ENCODE data around the gene UMAD1.

UMAD1 gene

DNA sequence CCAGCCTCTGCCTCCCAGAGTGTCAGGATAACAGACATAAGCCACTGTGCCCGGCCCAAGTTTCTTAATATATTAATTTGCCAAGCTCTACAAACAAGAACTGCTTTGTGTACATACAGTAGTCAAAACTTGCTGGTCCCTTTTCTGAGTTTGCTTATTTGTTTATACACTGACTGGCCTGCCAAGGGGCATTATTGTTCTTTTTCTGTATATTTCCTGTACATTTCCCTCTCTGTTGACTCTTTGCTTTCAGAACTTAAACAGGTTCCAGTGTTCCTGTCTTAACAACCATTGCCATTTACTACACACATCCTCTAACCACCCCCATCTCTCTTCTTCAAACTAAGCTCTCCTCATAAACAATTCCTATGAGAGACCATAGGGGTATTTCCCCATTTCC is 139.3 kb downstream of the UMAD1 start:
- Histone ChIP-seq H3K27ac (ENCODE audit: low read length) (no peak overlapping the region), H3K36me3 (ENCODE audit: control insufficient read depth, insufficient read depth, low read length) (no peaks in the 10 kb centered on the region), H3K4me3 (ENCODE audit: low read length) (no peak overlapping the region), H3K4me1 (ENCODE audit: control insufficient read depth, insufficient read depth, low read length) (no peaks in the 10 kb centered on the region), H3K27me3 (ENCODE audit: control insufficient read depth, insufficient read depth, low read length) (no peaks in the 10 kb centered on the region), H3K9me3 (ENCODE audit: control insufficient read depth, insufficient read depth, low read length) (no peaks in the 10 kb centered on the region)
- DNase-seq (ENCODE audit: low read depth, low spot score): no peak
- no CpG with 5 or more reads among the region's 1 CpG for WGBS (ENCODE audit: insufficient coverage, insufficient read length)

DNA sequence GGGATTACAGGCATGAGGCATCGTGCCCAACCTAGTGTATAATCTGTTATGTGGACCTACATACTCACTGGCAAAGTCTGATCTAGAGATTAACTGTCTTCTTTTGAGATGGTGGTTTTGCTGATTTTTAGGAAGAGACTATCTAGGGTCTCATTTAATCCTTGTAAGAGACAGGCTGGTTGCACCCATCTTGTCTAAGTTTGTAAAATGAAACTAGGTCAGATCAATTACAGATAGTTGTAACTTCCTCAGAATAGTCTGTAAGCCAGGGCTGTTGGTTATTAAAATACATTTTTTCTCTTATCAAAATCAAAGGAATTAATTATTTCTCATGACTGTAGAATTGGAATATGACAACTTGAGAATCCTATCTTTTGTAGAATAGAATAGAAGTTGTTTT is 142.4 kb downstream of the UMAD1 start:
- no CpG with 5 or more reads among the region's 1 CpG for WGBS (ENCODE audit: insufficient coverage, insufficient read length)
- no peaks in the 10 kb centered on the region for H3K4me1 ChIP-seq (ENCODE audit: control insufficient read depth, insufficient read depth, low read length)
- no peaks in the 10 kb centered on the region for H3K27me3 ChIP-seq (ENCODE audit: control insufficient read depth, insufficient read depth, low read length)
- no peak for DNase-seq (ENCODE audit: low read depth, low spot score)
- no peak overlapping the region for H3K27ac ChIP-seq (ENCODE audit: low read length)
- H3K9me3 ChIP-seq (ENCODE audit: control insufficient read depth, insufficient read depth, low read length): no peaks in the 10 kb centered on the region
- H3K4me3 ChIP-seq (ENCODE audit: low read length): no peak overlapping the region
- no peaks in the 10 kb centered on the region for H3K36me3 ChIP-seq (ENCODE audit: control insufficient read depth, insufficient read depth, low read length)

DNA sequence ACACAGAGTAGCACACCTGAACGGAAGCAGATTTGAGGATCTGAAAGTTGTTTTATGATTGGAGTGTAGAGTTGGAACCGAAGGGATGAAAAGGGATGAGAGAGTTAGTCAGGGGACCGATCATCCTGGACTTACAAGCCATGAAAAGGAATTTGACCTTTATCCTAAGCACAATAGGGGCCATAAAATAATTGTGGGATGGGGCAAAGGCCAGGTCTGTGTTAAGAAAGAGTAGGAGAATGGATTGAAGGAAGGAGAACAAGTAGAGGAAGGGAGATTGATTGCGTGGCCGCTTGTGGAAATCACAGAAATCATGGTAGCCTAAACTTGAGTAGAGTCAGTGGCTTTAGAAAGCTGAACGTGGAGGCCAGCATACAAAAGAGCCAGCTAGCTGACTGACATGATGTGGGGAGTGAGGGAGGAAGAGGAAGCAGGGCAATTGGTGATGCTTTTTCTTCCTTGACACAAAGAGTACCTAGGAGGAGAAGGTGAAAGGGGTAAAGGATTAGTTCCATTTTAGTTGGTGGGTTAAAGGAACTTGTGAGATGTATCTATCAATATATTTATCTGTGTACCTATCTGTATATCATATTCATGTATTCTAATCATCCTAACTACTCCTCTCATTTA is 144.9 kb downstream of the UMAD1 start:
- WGBS (ENCODE audit: insufficient coverage, insufficient read length): 100% methylated on average over 1 of the region's 6 CpGs
- no peak overlapping the region for H3K4me3 ChIP-seq (ENCODE audit: low read length)
- no peak overlapping the region for H3K27ac ChIP-seq (ENCODE audit: low read length)
- no peak for DNase-seq (ENCODE audit: low read depth, low spot score)
- H3K36me3 ChIP-seq (ENCODE audit: control insufficient read depth, insufficient read depth, low read length): no peaks in the 10 kb centered on the region
- H3K9me3 ChIP-seq (ENCODE audit: control insufficient read depth, insufficient read depth, low read length): no peaks in the 10 kb centered on the region
- H3K4me1 ChIP-seq (ENCODE audit: control insufficient read depth, insufficient read depth, low read length): no peaks in the 10 kb centered on the region
- no peaks in the 10 kb centered on the region for H3K27me3 ChIP-seq (ENCODE audit: control insufficient read depth, insufficient read depth, low read length)

DNA sequence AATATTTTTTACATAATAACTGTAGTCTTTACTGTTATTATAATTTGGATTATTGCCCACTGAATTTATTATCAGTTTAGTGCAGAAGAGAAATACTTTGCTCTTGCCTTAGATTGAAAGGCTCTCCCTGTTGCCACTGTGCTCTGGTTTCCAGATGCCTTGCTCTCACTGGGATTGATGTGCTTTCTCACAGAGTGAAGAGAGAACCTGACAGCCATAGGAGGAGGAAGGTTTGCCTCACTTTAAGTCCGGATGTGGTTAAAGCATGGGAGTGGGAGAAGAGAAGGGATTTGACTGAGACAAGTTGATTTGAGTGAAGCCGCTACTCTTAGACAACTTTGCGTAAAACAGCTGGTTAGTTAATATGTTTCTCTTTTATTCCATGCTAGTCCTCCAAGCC is 146.0 kb downstream of the UMAD1 start:
- no CpG with 5 or more reads among the region's 3 CpGs for WGBS (ENCODE audit: insufficient coverage, insufficient read length)
- H3K4me3 ChIP-seq (ENCODE audit: low read length): no peak overlapping the region
- no peak for DNase-seq (ENCODE audit: low read depth, low spot score)
- no peaks in the 10 kb centered on the region for H3K9me3 ChIP-seq (ENCODE audit: control insufficient read depth, insufficient read depth, low read length)
- H3K4me1 ChIP-seq (ENCODE audit: control insufficient read depth, insufficient read depth, low read length): no peaks in the 10 kb centered on the region
- no peak overlapping the region for H3K27ac ChIP-seq (ENCODE audit: low read length)
- no peaks in the 10 kb centered on the region for H3K36me3 ChIP-seq (ENCODE audit: control insufficient read depth, insufficient read depth, low read length)
- H3K27me3 ChIP-seq (ENCODE audit: control insufficient read depth, insufficient read depth, low read length): no peaks in the 10 kb centered on the region

DNA sequence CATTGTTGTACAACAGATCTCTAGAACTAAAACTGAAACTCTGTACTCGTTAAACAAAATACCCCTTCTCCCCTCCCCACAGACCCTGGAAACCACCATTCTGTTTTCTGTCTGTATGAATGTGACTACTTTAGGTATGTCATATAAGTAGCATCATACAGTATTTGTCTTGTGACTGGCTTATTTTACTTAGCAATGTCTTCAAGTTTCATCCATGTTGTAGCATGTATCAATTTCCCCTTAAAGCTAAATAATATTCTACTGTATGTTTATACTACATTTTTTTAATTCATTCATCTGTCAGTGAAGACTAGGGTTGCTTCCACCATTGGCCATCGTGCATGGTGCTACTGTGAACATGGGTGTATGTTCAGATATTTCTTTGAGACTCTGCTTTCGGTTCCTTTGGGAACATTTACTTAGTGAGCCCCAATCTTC is 149.0 kb downstream of the UMAD1 start:
- no CpG with 5 or more reads among the region's 3 CpGs for WGBS (ENCODE audit: insufficient coverage, insufficient read length)
- H3K4me3 ChIP-seq (ENCODE audit: low read length): no peak overlapping the region
- H3K4me1 ChIP-seq (ENCODE audit: control insufficient read depth, insufficient read depth, low read length): peaks cover 6% of the 10 kb centered on the region; the same call in 1 of the 2 replicates
- H3K36me3 ChIP-seq (ENCODE audit: control insufficient read depth, insufficient read depth, low read length): no peaks in the 10 kb centered on the region
- H3K27ac ChIP-seq (ENCODE audit: low read length): no peak overlapping the region
- H3K27me3 ChIP-seq (ENCODE audit: control insufficient read depth, insufficient read depth, low read length): no peaks in the 10 kb centered on the region
- H3K9me3 ChIP-seq (ENCODE audit: control insufficient read depth, insufficient read depth, low read length): no peaks in the 10 kb centered on the region
- DNase-seq (ENCODE audit: low read depth, low spot score): no peak

DNA sequence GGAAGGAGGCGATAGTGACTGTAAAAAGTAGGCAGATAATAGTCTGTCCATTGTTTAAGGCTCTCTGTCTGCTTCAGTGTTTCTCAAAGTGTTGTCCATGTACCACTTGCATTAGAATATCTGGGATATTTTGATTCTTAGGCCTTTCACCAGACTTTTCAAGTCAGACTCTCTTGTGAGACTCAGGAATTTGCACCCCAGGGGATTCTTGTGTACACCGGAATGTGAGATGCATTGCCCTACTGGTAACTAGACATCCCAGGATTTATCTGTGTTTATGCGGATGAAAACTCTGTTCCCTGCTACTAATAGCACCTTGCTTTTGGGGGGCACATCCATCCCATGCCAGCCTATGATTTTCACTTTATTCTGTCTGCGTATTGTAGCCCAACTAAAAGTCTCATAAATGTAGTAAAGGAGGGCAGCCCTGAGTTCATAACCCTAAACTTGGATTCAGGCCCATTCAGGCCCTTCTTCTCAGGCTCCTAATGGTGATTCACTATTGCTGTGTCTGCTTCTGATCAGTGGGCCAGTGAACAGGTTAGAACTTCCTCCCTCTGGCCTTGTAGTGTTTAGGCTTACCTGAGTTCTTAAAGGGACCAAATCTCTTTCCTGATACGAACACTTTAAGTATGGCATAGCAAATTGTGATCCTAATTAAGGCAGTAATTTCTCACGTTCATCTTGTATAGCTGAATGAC is 149.6 kb downstream of the UMAD1 start:
- no peak overlapping the region for H3K27ac ChIP-seq (ENCODE audit: low read length)
- WGBS (ENCODE audit: insufficient coverage, insufficient read length): 100% methylated on average over 1 of the region's 6 CpGs
- H3K36me3 ChIP-seq (ENCODE audit: control insufficient read depth, insufficient read depth, low read length): no peaks in the 10 kb centered on the region
- peaks cover 6% of the 10 kb centered on the region; the same call in 1 of the 2 replicates for H3K4me1 ChIP-seq (ENCODE audit: control insufficient read depth, insufficient read depth, low read length)
- H3K27me3 ChIP-seq (ENCODE audit: control insufficient read depth, insufficient read depth, low read length): no peaks in the 10 kb centered on the region
- no peak overlapping the region for H3K4me3 ChIP-seq (ENCODE audit: low read length)
- no peaks in the 10 kb centered on the region for H3K9me3 ChIP-seq (ENCODE audit: control insufficient read depth, insufficient read depth, low read length)
- DNase-seq (ENCODE audit: low read depth, low spot score): no peak

DNA sequence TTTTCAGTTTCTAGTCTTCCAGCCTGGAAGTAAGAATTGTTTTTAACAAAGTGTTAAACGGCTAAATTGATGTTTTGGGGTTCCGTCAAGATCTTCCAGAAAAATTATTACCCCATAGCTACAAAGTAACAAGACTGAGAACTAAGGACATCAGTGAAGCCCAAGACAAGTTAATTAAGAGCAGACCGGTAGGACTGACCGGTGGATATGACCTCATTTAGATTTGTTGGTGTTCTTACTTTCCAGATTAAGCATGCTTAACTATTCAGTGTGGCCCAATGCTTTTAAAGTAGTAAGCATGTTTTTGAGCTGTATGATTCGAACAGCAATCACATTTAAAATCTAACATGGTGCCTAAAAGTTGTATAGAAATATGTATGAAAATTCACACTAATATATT is 151.0 kb downstream of the UMAD1 start:
- Histone ChIP-seq H3K4me1 (ENCODE audit: control insufficient read depth, insufficient read depth, low read length) (peaks cover 6% of the 10 kb centered on the region; the same call in 1 of the 2 replicates), H3K27me3 (ENCODE audit: control insufficient read depth, insufficient read depth, low read length) (no peaks in the 10 kb centered on the region), H3K27ac (ENCODE audit: low read length) (no peak overlapping the region), H3K36me3 (ENCODE audit: control insufficient read depth, insufficient read depth, low read length) (no peaks in the 10 kb centered on the region), H3K4me3 (ENCODE audit: low read length) (no peak overlapping the region), H3K9me3 (ENCODE audit: control insufficient read depth, insufficient read depth, low read length) (no peaks in the 10 kb centered on the region)
- no CpG with 5 or more reads among the region's 5 CpGs for WGBS (ENCODE audit: insufficient coverage, insufficient read length)
- no peak for DNase-seq (ENCODE audit: low read depth, low spot score)

DNA sequence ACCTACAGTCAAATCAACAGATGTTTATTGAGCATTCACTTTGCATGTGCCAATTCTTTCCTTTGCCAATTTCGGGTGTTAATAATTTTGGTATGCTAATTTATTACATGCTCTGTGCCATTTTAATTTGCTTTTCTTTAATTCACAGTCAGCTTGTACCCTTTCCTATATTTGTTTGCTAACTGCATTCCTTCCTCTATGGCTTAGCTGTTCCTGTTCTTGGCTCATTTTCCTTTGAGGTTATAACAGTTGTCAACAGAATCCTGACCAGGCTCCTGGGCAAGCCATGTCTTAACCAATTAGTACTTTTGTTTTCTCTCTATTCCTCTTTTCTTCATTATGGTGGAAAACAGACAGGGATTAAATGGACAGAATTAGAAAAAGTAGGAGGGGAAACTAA is 151.5 kb downstream of the UMAD1 start:
- WGBS (ENCODE audit: insufficient coverage, insufficient read length): no CpG with 5 or more reads among the region's 1 CpG
- H3K4me1 ChIP-seq (ENCODE audit: control insufficient read depth, insufficient read depth, low read length): peaks cover 6% of the 10 kb centered on the region; the same call in 1 of the 2 replicates
- H3K36me3 ChIP-seq (ENCODE audit: control insufficient read depth, insufficient read depth, low read length): no peaks in the 10 kb centered on the region
- DNase-seq (ENCODE audit: low read depth, low spot score): no peak
- H3K9me3 ChIP-seq (ENCODE audit: control insufficient read depth, insufficient read depth, low read length): no peaks in the 10 kb centered on the region
- H3K27ac ChIP-seq (ENCODE audit: low read length): no peak overlapping the region
- H3K27me3 ChIP-seq (ENCODE audit: control insufficient read depth, insufficient read depth, low read length): no peaks in the 10 kb centered on the region
- H3K4me3 ChIP-seq (ENCODE audit: low read length): no peak overlapping the region

DNA sequence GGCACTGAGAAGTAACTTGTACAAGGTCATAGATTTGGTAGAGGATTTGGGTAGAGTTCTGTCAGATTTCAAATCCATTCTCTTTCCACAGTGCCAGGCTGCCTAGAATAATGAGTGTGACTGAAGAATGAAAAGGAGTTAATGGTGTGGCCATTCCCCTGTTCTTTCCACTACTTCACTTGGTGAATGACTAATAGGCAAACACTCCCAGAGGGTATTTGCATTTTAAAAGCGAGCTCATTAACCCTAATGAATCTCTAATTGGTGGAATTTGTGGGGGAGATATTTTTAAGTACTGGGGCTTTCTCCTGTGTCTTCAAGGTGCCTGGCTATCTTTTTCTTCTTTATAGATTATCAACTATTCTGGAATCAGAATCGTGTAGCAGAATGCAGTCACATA is 152.7 kb downstream of the UMAD1 start:
- DNase-seq (ENCODE audit: low read depth, low spot score): peak; percentile 39
- Histone ChIP-seq H3K9me3 (ENCODE audit: control insufficient read depth, insufficient read depth, low read length) (no peaks in the 10 kb centered on the region), H3K36me3 (ENCODE audit: control insufficient read depth, insufficient read depth, low read length) (no peaks in the 10 kb centered on the region), H3K4me1 (ENCODE audit: control insufficient read depth, insufficient read depth, low read length) (peaks cover 6% of the 10 kb centered on the region; the same call in 1 of the 2 replicates), H3K27me3 (ENCODE audit: control insufficient read depth, insufficient read depth, low read length) (no peaks in the 10 kb centered on the region), H3K27ac (ENCODE audit: low read length) (no peak overlapping the region), H3K4me3 (ENCODE audit: low read length) (no peak overlapping the region)
- WGBS (ENCODE audit: insufficient coverage, insufficient read length): no CpG with 5 or more reads among the region's 2 CpGs

DNA sequence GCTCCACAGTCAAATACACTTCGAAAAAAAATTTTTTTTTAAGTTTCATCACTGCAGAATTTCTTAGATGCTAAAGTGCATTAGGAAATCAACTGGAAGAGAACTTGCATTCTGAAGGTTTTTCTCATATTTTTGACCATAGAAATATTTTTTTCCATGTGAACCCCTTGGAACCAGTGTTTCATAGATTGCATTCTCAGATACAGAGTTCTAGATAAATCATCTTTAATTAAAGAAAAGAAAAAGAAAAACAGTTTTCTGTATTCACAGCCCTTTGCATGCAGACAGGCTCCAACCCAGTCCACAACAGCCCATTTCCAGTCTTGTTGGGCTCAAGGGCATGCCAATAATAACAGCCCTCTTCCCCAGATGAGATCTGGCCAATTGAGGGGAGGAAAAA is 153.4 kb downstream of the UMAD1 start:
- WGBS (ENCODE audit: insufficient coverage, insufficient read length): no CpG with 5 or more reads among the region's 1 CpG
- Histone ChIP-seq H3K4me1 (ENCODE audit: control insufficient read depth, insufficient read depth, low read length) (peaks cover 6% of the 10 kb centered on the region; the same call in 1 of the 2 replicates), H3K27me3 (ENCODE audit: control insufficient read depth, insufficient read depth, low read length) (no peaks in the 10 kb centered on the region), H3K4me3 (ENCODE audit: low read length) (no peak overlapping the region), H3K9me3 (ENCODE audit: control insufficient read depth, insufficient read depth, low read length) (no peaks in the 10 kb centered on the region), H3K36me3 (ENCODE audit: control insufficient read depth, insufficient read depth, low read length) (no peaks in the 10 kb centered on the region), H3K27ac (ENCODE audit: low read length) (no peak overlapping the region)
- no peak for DNase-seq (ENCODE audit: low read depth, low spot score)

DNA sequence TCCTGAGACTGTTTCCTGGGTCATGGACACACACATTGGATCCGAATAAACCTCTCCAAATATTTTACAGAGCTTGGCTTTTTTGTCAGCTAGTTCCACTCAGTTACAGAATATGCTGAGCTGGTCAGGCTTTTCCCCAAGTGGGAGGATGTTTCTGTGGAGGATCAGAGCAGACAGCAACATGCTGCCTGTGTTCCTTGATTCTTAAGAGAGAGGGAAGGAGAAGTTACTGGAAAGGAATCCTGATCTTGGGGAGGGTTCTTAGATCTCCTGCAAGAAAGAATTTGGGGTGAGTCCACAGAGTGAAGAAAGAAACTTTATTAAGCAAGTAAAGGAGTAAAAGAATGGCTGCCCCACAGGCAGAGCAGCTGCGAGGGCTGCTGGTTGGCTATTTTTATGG is 154.7 kb downstream of the UMAD1 start:
- H3K36me3 ChIP-seq (ENCODE audit: control insufficient read depth, insufficient read depth, low read length): no peaks in the 10 kb centered on the region
- H3K4me3 ChIP-seq (ENCODE audit: low read length): no peak overlapping the region
- H3K27me3 ChIP-seq (ENCODE audit: control insufficient read depth, insufficient read depth, low read length): no peaks in the 10 kb centered on the region
- H3K9me3 ChIP-seq (ENCODE audit: control insufficient read depth, insufficient read depth, low read length): no peaks in the 10 kb centered on the region
- WGBS (ENCODE audit: insufficient coverage, insufficient read length): no CpG with 5 or more reads among the region's 2 CpGs
- no peak overlapping the region for H3K27ac ChIP-seq (ENCODE audit: low read length)
- H3K4me1 ChIP-seq (ENCODE audit: control insufficient read depth, insufficient read depth, low read length): peaks cover 6% of the 10 kb centered on the region; the same call in 1 of the 2 replicates
- no peak for DNase-seq (ENCODE audit: low read depth, low spot score)
